WTC11 (cell line): ENCODE data around the gene CREBRF. TPM values are rescaled to one million over a fixed set of nuclear protein-coding genes. Genes with fewer than 3 reads are reported as not detected.
"Not testable (repeated sequence)": the region's sequence is repeated elsewhere in the genome, so short reads cannot be mapped to it uniquely, and the experiment has no call there.

Source experiments
- ATAC-seq: fragments of 200-7000 bp; cut with Tn5 transposase; 2 replicates; pipeline ENCODE4 v1.10.0; 2021; ENCODE audit warnings: mild to moderate bottlenecking, moderate library complexity
- CTCF ChIA-PET: fragments of 300-600 bp; sonication (Branson Sonifier 250); formaldehyde crosslinking; loops from one replicate; lab custom pipeline; 2021; ENCODE audit warnings: antibody characterized with exemption; lab: Charles Lee
- POLR2A ChIA-PET: fragments of 350-600 bp; sonication (Branson Sonifier 250); formaldehyde crosslinking; loops from one replicate; lab custom pipeline; 2021; ENCODE audit warnings: antibody characterized with exemption; lab: Charles Lee
- DNase-seq: peaks from one replicate; pipeline ENCODE4 v3.0.0; 2021; ENCODE audit warnings: low spot score
- H3K27ac Mint-ChIP-seq: 2 replicates; pipeline ENCODE4 v1.8.0; 2021; ENCODE audit warnings: mixed read lengths
- H3K27me3 Mint-ChIP-seq: 2 replicates; pipeline ENCODE4 v1.8.0; 2021; ENCODE audit warnings: low read depth, mild to moderate bottlenecking, moderate library complexity, mixed read lengths
- H3K36me3 Mint-ChIP-seq: 2 replicates; pipeline ENCODE4 v1.8.0; 2021; ENCODE audit warnings: mixed read lengths
- H3K4me1 Mint-ChIP-seq: 2 replicates; pipeline ENCODE4 v1.8.0; 2022; ENCODE audit warnings: mixed read lengths
- H3K4me3 Mint-ChIP-seq: 2 replicates; pipeline ENCODE4 v1.8.0; 2021; ENCODE audit warnings: mild to moderate bottlenecking, moderate library complexity, mixed read lengths
- H3K9me3 Mint-ChIP-seq: 2 replicates; pipeline ENCODE4 v1.8.0; 2021; ENCODE audit warnings: mixed read lengths
- CBFB ChIP-seq: sonication (generic); formaldehyde crosslinking; IDR thresholded peaks from 2 replicates; pipeline ENCODE4 v1.8.1; 2022; ENCODE audit warnings: mild to moderate bottlenecking, low read depth, missing genetic modification reagents
- ETV6 ChIP-seq: sonication (generic); formaldehyde crosslinking; IDR thresholded peaks from 2 replicates; pipeline ENCODE4 v1.8.1; 2022; ENCODE audit warnings: mild to moderate bottlenecking, missing genetic modification reagents
- FOXJ3 ChIP-seq: sonication (generic); formaldehyde crosslinking; IDR thresholded peaks from 2 replicates; pipeline ENCODE4 v1.9.0; 2021; ENCODE audit warnings: missing genetic modification reagents, mild to moderate bottlenecking, borderline replicate concordance
- FOXP1 ChIP-seq: sonication (generic); formaldehyde crosslinking; IDR thresholded peaks from 2 replicates; pipeline ENCODE4 v1.8.0; 2022; ENCODE audit warnings: missing genetic modification reagents, mild to moderate bottlenecking, moderate library complexity, borderline replicate concordance
- GRHL2 ChIP-seq: fragments of 250-450 bp; sonication (Bioruptor Pico); IDR thresholded peaks from 2 replicates; pipeline ENCODE4 v1.8.0; 2022; ENCODE audit warnings: mild to moderate bottlenecking, moderate library complexity; ENCODE audit not compliant: insufficient replicate concordance, severe bottlenecking
- HMGXB4 ChIP-seq: sonication (generic); formaldehyde crosslinking; IDR thresholded peaks from 2 replicates; pipeline ENCODE4 v1.8.1; 2023; ENCODE audit warnings: mild to moderate bottlenecking, moderate library complexity, missing genetic modification reagents
- MYBL2 ChIP-seq: sonication (generic); formaldehyde crosslinking; IDR thresholded peaks from 2 replicates; pipeline ENCODE4 v1.8.1; 2023; ENCODE audit warnings: mild to moderate bottlenecking, moderate library complexity, missing genetic modification reagents
- NR3C1 ChIP-seq: sonication (generic); formaldehyde crosslinking; conservative IDR thresholded peaks from 2 replicates; pipeline ENCODE4 v1.8.1; 2023; ENCODE audit warnings: low read depth, mild to moderate bottlenecking, missing genetic modification reagents
- OVOL2 ChIP-seq: fragments of 250-450 bp; sonication (Bioruptor Pico); IDR thresholded peaks from 2 replicates; pipeline ENCODE4 v1.9.0; 2021; ENCODE audit warnings: mild to moderate bottlenecking, borderline replicate concordance
- RORB ChIP-seq: fragments of 250-450 bp; sonication (Bioruptor Pico); IDR thresholded peaks from 2 replicates; pipeline ENCODE4 v1.9.0; 2021; ENCODE audit warnings: mild to moderate bottlenecking
- SMAD3 ChIP-seq: sonication (generic); formaldehyde crosslinking; IDR thresholded peaks from 2 replicates; pipeline ENCODE4 v1.8.0; 2022; ENCODE audit warnings: missing genetic modification reagents, mild to moderate bottlenecking, borderline replicate concordance
- TEAD1 ChIP-seq: sonication (generic); formaldehyde crosslinking; IDR thresholded peaks from 2 replicates; pipeline ENCODE4 v1.8.0; 2022; ENCODE audit warnings: mild to moderate bottlenecking, missing genetic modification reagents
- TEAD4 ChIP-seq: sonication (generic); formaldehyde crosslinking; IDR thresholded peaks from 2 replicates; pipeline ENCODE4 v1.8.0; 2022; ENCODE audit warnings: mild to moderate bottlenecking, missing genetic modification reagents
- ZNF425 ChIP-seq: fragments of 250-450 bp; sonication (Bioruptor Pico); conservative IDR thresholded peaks from 2 replicates; pipeline ENCODE4 v1.9.0; 2021; ENCODE audit warnings: mild to moderate bottlenecking
- ZNF532 ChIP-seq: fragments of 250-450 bp; sonication (Bioruptor Pico); IDR thresholded peaks from 2 replicates; pipeline ENCODE4 v1.9.0; 2021; ENCODE audit warnings: mild to moderate bottlenecking, borderline replicate concordance
- ZNF671 ChIP-seq: fragments of 250-450 bp; sonication (Bioruptor Pico); IDR thresholded peaks from 2 replicates; pipeline ENCODE4 v1.8.0; 2021; ENCODE audit warnings: mild to moderate bottlenecking
- total RNA-seq: library from RNA; stranded (reverse); gene quantifications from 3 replicates; pipeline ENCODE4 v1.2.3, GENCODE V29; 2021
- TF ChIP-seq, protein P1 (sequence below): fragments of 250-450 bp; sonication (Bioruptor Pico); IDR thresholded peaks from 2 replicates; pipeline ENCODE4 v1.9.0; 2021; ENCODE audit warnings: mild to moderate bottlenecking
- TF ChIP-seq, protein P2 (sequence below): sonication (generic); formaldehyde crosslinking; IDR thresholded peaks from 2 replicates; pipeline ENCODE4 v1.8.0; 2023; ENCODE audit warnings: missing genetic modification reagents

The CREBRF gene
- total RNA-seq, 1 experiment from 2014 or later, result 5.7 TPM

- H3K36me3 Mint-ChIP-seq, result peaks cover 31% of the 10 kb centered on the region
- H3K9me3 Mint-ChIP-seq, result peaks cover 3% of the 10 kb centered on the region; the same call in 1 of the 2 replicates
- CTCF ChIA-PET, result interaction anchor here (0.9 kb wide), 2 partner anchors 9 to 143 kb away, joined by 3 to 4 read pairs; partner anchors contain the start of gene BNIP1
- TF ChIP-seq CBFB (CRISPR knock-in tag) (no peak), MYBL2 (CRISPR knock-in tag) (no peak), ETV6 (CRISPR knock-in tag) (no peak), GRHL2 (CRISPR knock-in tag) (no peak), FOXJ3 (CRISPR knock-in tag) (no peak), FOXP1 (CRISPR knock-in tag) (no peak), HMGXB4 (CRISPR knock-in tag) (no peak), RORB (CRISPR knock-in tag) (no peak), ZNF425 (CRISPR knock-in tag) (no peak)
- TF ChIP-seq, protein P1, sequence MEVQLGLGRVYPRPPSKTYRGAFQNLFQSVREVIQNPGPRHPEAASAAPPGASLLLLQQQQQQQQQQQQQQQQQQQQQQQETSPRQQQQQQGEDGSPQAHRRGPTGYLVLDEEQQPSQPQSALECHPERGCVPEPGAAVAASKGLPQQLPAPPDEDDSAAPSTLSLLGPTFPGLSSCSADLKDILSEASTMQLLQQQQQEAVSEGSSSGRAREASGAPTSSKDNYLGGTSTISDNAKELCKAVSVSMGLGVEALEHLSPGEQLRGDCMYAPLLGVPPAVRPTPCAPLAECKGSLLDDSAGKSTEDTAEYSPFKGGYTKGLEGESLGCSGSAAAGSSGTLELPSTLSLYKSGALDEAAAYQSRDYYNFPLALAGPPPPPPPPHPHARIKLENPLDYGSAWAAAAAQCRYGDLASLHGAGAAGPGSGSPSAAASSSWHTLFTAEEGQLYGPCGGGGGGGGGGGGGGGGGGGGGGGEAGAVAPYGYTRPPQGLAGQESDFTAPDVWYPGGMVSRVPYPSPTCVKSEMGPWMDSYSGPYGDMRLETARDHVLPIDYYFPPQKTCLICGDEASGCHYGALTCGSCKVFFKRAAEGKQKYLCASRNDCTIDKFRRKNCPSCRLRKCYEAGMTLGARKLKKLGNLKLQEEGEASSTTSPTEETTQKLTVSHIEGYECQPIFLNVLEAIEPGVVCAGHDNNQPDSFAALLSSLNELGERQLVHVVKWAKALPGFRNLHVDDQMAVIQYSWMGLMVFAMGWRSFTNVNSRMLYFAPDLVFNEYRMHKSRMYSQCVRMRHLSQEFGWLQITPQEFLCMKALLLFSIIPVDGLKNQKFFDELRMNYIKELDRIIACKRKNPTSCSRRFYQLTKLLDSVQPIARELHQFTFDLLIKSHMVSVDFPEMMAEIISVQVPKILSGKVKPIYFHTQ (CRISPR knock-in tag), result no peak
- TF ChIP-seq, protein P2, sequence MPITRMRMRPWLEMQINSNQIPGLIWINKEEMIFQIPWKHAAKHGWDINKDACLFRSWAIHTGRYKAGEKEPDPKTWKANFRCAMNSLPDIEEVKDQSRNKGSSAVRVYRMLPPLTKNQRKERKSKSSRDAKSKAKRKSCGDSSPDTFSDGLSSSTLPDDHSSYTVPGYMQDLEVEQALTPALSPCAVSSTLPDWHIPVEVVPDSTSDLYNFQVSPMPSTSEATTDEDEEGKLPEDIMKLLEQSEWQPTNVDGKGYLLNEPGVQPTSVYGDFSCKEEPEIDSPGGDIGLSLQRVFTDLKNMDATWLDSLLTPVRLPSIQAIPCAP, result no peak
- TF ChIP-seq, all 79 proteins: peak for 0
- no peak overlapping the region for H3K4me3 Mint-ChIP-seq
- ATAC-seq (no peak), DNase-seq (no peak)
- no peaks in the 10 kb centered on the region for H3K27me3 Mint-ChIP-seq
- H3K27ac Mint-ChIP-seq, result peak overlapping the region; percentile 2; the same call in 1 of the 2 replicates
- POLR2A ChIA-PET, result no interaction called here
- no peaks in the 10 kb centered on the region for H3K4me1 Mint-ChIP-seq
Measured at GRCh38 chr5:173153842-173154241, 97.7 kb downstream of the CREBRF start.

DNA sequence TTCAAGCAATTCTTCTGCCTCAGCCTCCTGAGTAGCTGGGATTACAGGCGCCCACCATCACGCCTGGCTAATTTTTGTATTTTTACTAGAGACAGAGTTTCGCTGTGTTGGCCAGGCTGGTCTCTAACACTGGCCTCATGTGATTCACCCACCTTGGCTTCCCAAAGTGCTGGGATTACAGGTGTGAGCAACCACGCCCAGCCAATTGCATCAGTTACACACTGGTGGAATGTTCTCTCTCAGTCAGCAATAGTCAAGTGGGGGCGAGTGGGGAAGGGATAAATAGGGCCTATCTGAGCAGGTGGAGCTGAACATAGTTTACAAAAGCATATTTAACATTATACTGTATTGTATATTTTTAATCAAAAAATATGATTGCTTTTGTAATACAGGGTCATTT lies 98.5 kb downstream of the CREBRF start:
- H3K4me3 Mint-ChIP-seq, DNase-seq, H3K9me3 Mint-ChIP-seq, H3K27ac Mint-ChIP-seq, ATAC-seq, POLR2A ChIA-PET, H3K27me3 Mint-ChIP-seq, CTCF ChIA-PET, H3K4me1 Mint-ChIP-seq: not testable (repeated sequence)
- H3K36me3 Mint-ChIP-seq, result peaks cover 27% of the 10 kb centered on the region

DNA sequence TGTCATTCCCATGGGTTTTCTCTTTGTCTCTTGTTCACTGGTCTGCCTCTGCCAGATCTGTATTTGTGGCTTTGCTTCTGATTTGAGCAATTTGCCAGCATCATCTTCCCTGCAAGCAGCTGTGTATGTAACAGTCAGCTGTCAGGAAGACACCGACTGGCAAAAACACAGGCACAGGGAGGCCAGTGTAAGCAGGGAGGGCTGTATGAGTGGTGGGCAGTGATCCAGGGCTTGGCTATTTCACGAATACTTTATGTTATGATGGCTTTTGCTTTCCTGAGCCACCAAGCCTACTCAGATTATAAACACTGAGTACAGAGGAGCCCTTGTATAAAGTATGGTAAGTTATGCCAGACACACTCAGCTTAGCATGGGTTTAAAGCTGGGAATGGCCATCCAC lies 99.8 kb downstream of the CREBRF start:
- Mint-ChIP-seq H3K4me3 (no peak overlapping the region), H3K27me3 (no peaks in the 10 kb centered on the region), H3K27ac (no peak overlapping the region), H3K36me3 (peaks cover 26% of the 10 kb centered on the region), H3K4me1 (no peaks in the 10 kb centered on the region), H3K9me3 (no peaks in the 10 kb centered on the region)
- CTCF ChIA-PET, result no interaction called here
- POLR2A ChIA-PET, result no interaction called here
- no peak for DNase-seq
- ATAC-seq, result no peak
- TF ChIP-seq ETV6 (CRISPR knock-in tag) (no peak), ZNF671 (CRISPR knock-in tag) (no peak), SMAD3 (CRISPR knock-in tag) (no peak), OVOL2 (CRISPR knock-in tag) (no peak), TEAD1 (CRISPR knock-in tag) (no peak), ZNF532 (CRISPR knock-in tag) (no peak), TEAD4 (CRISPR knock-in tag) (no peak), GRHL2 (CRISPR knock-in tag) (no peak), NR3C1 (no peak)
